PC-9 (cell line): ENCODE measurements around the gene LMOD3.

ENCODE experiments used
- CTCF ChIP-seq: fragments of 200-600 bp; sonication (generic); conservative IDR thresholded peaks from 2 replicates; pipeline ENCODE4 v1.6.1; 2017; ENCODE audit warnings: mixed run types, antibody characterized with exemption, mild to moderate bottlenecking, moderate library complexity
- EZH2 ChIP-seq: fragments of 200-600 bp; sonication (generic); IDR thresholded peaks from 2 replicates; pipeline ENCODE4 v1.8.0; 2017; ENCODE audit warnings: antibody characterized with exemption, low read depth

- TF ChIP-seq CTCF, result no peak
- no peak for TF ChIP-seq EZH2
Observed at GRCh38 chr3:69091389-69092029, 30.9 kb downstream of the LMOD3 start.
